ENCODE results near the gene ABCA9.
"Not testable (repeated sequence)": the region's sequence is repeated elsewhere in the genome, so short reads cannot be mapped to it uniquely, and the experiment has no call there.

The ABCA9 gene

GRCh38 chr17:69060822-69061221 lies at the start of gene ABCA9:
Gene ABCA9 (minus strand): TSS chr17:69060927. CDS start chr17:69051126, 9,801 bp downstream.
- ATAC-seq: no peak

- no peak for ATAC-seq
Measured at GRCh38 chr17:69105907-69106730, 45.4 kb upstream of the ABCA9 start.

DNA sequence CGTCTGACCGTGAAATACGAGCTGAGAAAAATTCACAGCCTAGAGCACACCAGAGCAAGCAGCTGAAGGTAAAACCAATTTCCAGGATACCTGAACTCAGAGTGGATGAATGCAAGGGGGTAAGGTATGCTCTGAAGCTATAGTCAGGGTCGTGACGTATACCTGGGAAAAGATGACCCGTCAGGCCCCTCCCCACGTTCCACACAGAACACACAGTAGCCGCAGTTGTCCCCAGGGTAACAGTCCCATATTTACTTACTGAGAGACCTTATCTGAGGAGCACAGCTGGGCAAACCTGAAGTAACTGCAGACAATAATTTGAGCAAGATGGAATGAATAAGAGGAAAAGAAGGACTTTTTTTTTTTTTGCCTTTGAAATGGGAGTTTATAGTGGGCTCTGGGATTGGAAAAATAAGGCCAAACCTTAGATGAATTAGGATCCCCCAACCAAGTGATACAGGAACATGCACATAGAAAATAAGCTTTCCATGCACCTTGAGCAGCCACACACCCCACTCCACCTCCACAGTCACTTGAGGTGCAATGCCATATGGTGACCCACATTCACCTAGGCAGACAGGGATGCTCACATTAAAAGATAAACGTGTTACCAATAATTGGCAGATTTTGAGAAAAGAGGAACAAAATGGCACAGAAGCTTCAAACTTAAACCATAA lies 43.0 kb upstream of the ABCA9 start:
- no peak for ATAC-seq

DNA sequence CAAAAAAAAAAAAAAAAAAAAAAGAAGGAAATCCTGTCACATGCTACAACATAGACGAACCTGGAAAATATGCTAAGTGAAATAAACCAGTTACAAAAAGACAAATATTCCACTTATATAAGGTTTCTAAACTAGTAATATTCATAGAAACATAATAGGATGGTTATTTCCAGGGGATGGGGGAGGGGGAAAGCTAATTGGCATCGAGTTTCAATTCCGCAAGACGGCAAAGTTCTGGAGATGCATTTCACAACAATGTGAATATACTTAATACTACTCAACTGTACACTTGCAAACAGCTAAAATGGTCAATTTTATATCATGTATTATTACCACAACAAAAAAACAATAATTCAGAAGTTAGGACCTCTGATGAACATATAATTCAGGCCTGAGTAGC lies 37.9 kb upstream of the ABCA9 start:
- no peak for ATAC-seq

- no peak for ATAC-seq
Measured at GRCh38 chr17:69096541-69096940, 35.8 kb upstream of the ABCA9 start.

GRCh38 chr17:69093995-69094394 lies 33.3 kb upstream of the ABCA9 start:
- no peak for ATAC-seq

DNA sequence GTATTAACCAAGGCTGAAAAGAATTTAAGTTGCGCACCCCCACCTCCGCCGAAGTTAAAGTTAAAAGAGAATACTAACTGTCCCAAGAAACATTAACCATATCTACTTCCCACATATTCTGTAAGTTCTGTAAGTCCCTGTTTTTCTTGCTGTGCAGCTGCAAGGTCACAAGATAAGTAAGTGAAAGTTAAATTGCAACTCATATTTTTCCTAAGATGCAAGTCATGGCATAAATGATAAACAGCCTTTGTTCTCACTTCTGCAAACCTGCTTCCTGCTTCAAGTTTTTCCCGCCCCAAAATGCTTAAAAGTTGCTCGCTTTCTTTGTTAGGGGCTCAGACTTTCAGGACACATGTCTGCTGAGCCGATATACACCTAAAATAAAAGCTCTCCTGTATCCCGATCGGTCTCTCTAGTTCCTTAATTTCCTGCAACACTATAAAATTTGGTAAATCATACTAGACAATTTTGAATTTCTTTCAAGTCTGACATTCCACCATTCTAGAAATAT lies 32.6 kb upstream of the ABCA9 start:
- ATAC-seq: no peak

- no peak for ATAC-seq
Measured at GRCh38 chr17:69090365-69090764, 29.6 kb upstream of the ABCA9 start.

- ATAC-seq: no peak
Measured at GRCh38 chr17:69088643-69089200, 28.0 kb upstream of the ABCA9 start.

- ATAC-seq: no peak
Measured at GRCh38 chr17:69086641-69087040, 25.9 kb upstream of the ABCA9 start.

- ATAC-seq: no peak
Measured at GRCh38 chr17:69084911-69085310, 24.2 kb upstream of the ABCA9 start.

GRCh38 chr17:69082696-69083095 lies 22.0 kb upstream of the ABCA9 start:
- ATAC-seq: no peak

GRCh38 chr17:69078864-69079263 lies 18.1 kb upstream of the ABCA9 start:
- no peak for ATAC-seq

GRCh38 chr17:69075823-69076222 lies 15.1 kb upstream of the ABCA9 start:
- ATAC-seq: no peak

DNA sequence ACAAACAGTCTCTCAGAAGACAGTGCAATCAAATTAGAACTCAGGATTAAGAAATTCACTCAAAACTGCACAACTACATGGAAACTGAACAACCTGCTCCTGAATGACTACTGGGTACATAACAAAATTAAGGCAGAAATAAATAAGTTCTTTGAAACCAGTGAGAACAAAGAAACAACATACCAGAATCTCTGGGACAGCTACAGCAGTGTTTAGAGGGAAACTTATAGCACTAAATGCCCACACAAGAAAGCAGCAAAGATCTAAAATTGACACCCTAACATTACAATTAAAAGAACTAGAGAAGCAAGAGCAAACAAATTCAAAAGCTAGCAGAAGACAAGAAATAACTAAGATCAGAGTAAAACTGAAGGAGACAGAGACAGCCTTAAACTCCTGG lies 12.7 kb upstream of the ABCA9 start:
- not testable (repeated sequence) for ATAC-seq

GRCh38 chr17:69072803-69073256 lies 12.1 kb upstream of the ABCA9 start:
- not testable (repeated sequence) for ATAC-seq

GRCh38 chr17:69071233-69071586 lies 10.5 kb upstream of the ABCA9 start:
- ATAC-seq: not testable (repeated sequence)

GRCh38 chr17:69070378-69071232 lies 9.9 kb upstream of the ABCA9 start:
- not testable (repeated sequence) for ATAC-seq

- no peak for ATAC-seq
Measured at GRCh38 chr17:69069226-69069750, 8.6 kb upstream of the ABCA9 start.

DNA sequence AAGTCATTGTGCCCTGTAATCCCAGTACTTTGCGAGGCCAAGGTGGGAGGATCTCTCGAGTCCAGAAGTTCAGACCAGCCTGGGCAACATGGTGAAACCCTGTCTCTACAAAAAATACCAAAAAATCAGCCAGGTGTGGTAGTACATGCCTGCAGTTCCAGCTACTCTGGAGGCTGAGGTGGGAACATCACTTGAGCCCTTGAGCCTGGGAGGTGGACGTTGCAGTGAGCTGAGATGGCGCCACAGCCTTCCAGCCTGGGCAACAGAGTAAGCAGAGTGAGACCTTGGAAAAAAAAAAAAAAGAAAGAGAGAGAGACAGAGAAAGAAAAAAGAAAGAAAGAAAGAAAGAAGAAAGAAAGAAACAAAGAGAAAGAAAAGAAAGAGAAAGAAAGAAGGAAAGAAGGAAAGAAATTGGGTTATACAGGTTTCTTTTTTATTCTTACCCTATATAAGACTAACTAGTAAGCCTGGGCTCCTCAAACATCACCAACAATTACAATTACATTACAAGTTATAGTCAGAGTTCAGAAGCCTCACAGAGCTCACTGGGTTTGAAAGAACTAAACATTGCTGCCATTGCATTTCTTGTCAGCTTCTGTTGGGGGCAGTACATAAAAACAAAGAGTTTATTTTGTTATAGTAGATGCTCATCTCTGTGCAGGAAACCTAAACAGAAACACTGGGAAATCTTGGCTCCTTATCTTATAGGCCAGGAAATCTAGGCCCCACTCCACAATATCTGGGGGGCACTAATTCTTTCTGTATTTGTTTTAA lies 6.7 kb upstream of the ABCA9 start:
- ATAC-seq: no peak

GRCh38 chr17:69066482-69066881 lies 5.8 kb upstream of the ABCA9 start:
- ATAC-seq: no peak

DNA sequence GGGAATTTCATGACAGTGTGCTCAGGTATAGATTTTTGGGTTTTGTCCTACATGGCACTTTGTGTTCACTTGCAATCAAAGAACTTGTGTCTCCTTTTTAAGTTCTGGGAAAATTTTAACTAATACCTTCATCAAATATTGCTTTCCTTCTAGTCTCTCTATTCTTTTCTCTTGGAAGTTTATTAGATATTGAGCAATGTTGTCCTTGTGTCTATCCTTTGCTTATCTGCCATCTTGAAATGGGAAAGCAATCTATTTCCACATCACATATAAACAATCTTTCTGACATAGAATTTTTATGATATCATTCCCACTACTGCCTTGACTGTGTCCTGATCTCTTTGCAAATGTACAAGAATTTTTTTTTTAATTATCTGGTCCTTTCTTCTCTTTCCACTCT lies 4.4 kb upstream of the ABCA9 start:
- ATAC-seq: no peak
